Lung (tissue), 12 donors: Measurements from ENCODE around the gene INKA2. TPM values are rescaled to one million over a fixed set of nuclear protein-coding genes. Genes with fewer than 3 reads are reported as not detected.
A peak's percentile ranks its signal among the peaks of the same experiment; 100 is the strongest.

Experiments used
- ATAC-seq: fragments of 200-7000 bp; cut with Tn5 transposase; one replicate; pipeline ENCODE4 v1.9.1; 2020; ENCODE audit warnings: moderate number of reproducible peaks; ENCODE audit not compliant: insufficient read depth, low FRiP score
- DNase-seq, 3 donors: peaks; one replicate each; pipeline ENCODE4 v3.0.0-alpha.2; 2013 to 2017
- H3K27ac ChIP-seq, 2 donors: one replicate each; pipeline ENCODE4 v1.5.1; 2013; ENCODE audit warnings: mild to moderate bottlenecking in 2 of 2, moderate library complexity in 2 of 2, control low read depth in 1 of 2, inconsistent platforms in 1 of 2, low read depth in 1 of 2, low read length in 1 of 2
- H3K27me3 ChIP-seq, 3 donors: one replicate each; pipeline ENCODE4 v1.5.1; 2013; ENCODE audit warnings: low read length in 2 of 3; ENCODE audit not compliant: control insufficient read depth in 3 of 3, insufficient read depth in 3 of 3
- H3K36me3 ChIP-seq, 4 donors: one replicate each; pipeline ENCODE4 v1.5.1; 2013; ENCODE audit warnings: low read length in 4 of 4, mild to moderate bottlenecking in 1 of 4, moderate library complexity in 1 of 4; ENCODE audit not compliant: control insufficient read depth in 4 of 4, insufficient read depth in 4 of 4
- H3K4me1 ChIP-seq, 5 donors: one replicate each; pipeline ENCODE4 v1.5.1; 2013; ENCODE audit warnings: low read length in 5 of 5, mild to moderate bottlenecking in 2 of 5, moderate library complexity in 1 of 5; ENCODE audit not compliant: control insufficient read depth in 5 of 5, insufficient read depth in 5 of 5
- H3K4me3 ChIP-seq: one replicate; pipeline ENCODE4 v1.5.1; 2013; ENCODE audit warnings: mild to moderate bottlenecking, control low read depth, moderate library complexity
- H3K9ac ChIP-seq, 2 donors: one replicate each; pipeline ENCODE4 v1.5.1; 2013; ENCODE audit warnings: low read length in 2 of 2, control low read depth in 1 of 2; ENCODE audit not compliant: insufficient read depth in 1 of 2
- H3K9me3 ChIP-seq, 4 donors: one replicate each; pipeline ENCODE4 v1.5.1; 2013; ENCODE audit warnings: low read length in 3 of 4, mild to moderate bottlenecking in 1 of 4, moderate library complexity in 1 of 4; ENCODE audit not compliant: control insufficient read depth in 4 of 4, insufficient read depth in 3 of 4
- WGBS, 2 donors: extraction: QIAGEN DNeasy Blood & Tissue Kit; methylation state at CpG; one replicate each; pipeline ENCODE4 v1.1.7; 2013; 5-methylcytosine and 5-hydroxymethylcytosine counted together
- polyA plus RNA-seq, 2 donors: library from polyadenylated mRNA; stranded (reverse); fragments of 200-250 nt; gene quantifications; one replicate each; pipeline ENCODE4 v1.2.1, GENCODE V29; 2013
- total RNA-seq, 2 donors: library from RNA; depleted of rRNA in 1 of 2; stranded (reverse); fragments of >200 nt in 1 of 2; gene quantifications; one replicate each; pipeline ENCODE4 v1.2.1, GENCODE V29; 2014 to 2021
- TF ChIP-seq, protein P1 (sequence below): IDR thresholded peaks from 2 replicates; pipeline ENCODE4 v1.5.1; 2012; ENCODE audit warnings: mild to moderate bottlenecking; ENCODE audit errors: control extremely low read depth, extremely low read depth
- donor health status: control.
- donor health status: control.
- donor health status: Bipolar disorder and iron deficiency.
- donor health status: healthy.
- donor health status: DM: yes; HTN: yes; CAD: no.

Gene INKA2
- total and polyA plus RNA-seq, 4 donors: 2.3 to 12.5 (median 4.4) TPM

DNA sequence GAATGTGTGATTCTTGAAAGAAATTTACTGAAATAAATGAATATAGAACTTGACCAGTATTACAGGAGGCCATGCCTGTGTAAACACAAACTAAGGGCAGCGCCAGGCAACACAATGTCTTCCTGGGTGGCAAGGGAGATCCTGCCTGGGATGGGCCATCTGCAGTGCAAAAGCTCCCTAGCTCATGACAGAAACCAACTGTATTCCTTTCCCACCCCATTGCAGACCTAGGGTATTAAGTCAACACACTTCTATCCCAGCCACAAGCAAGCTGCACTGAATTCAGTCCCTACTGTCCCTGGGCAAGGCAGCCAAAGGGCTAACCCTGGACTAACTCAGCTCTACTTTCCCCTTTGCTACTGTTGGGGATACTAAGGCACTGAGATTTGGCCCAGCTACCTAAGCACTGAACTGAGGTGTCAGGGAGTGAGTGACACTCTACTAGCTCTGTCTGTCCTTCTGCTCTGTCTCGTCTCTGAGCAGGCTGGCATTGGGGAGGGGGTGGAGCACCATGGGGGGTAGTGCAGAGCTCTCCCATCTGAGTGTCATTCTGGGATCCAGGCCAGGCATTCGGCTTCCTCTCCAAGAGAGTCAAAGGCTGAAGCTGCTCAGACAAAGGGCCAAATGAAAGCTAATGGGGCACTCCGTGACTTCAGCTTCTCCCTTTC, 2.5 kb downstream of the INKA2 start:
- Histone ChIP-seq H3K27ac (peak overlapping the region in 1 of 2 donors; percentile 96), H3K9me3 (no peaks in the 10 kb centered on the region), H3K36me3 (no peaks in the 10 kb centered on the region), H3K4me3 (no peak overlapping the region), H3K9ac (no peak overlapping the region), H3K27me3 (peaks cover 0 to 18% (median 3%) of the 10 kb centered on the region in 3 donors), H3K4me1 (peaks cover 11 to 77% (median 30%) of the 10 kb centered on the region in 5 donors)
- ATAC-seq (no peak), DNase-seq (peak; percentile 90 to 93 (median 92))
- 55 to 63% methylated on average over 4 of the region's 4 CpGs for WGBS, 2 donors
- TF ChIP-seq, protein P1, sequence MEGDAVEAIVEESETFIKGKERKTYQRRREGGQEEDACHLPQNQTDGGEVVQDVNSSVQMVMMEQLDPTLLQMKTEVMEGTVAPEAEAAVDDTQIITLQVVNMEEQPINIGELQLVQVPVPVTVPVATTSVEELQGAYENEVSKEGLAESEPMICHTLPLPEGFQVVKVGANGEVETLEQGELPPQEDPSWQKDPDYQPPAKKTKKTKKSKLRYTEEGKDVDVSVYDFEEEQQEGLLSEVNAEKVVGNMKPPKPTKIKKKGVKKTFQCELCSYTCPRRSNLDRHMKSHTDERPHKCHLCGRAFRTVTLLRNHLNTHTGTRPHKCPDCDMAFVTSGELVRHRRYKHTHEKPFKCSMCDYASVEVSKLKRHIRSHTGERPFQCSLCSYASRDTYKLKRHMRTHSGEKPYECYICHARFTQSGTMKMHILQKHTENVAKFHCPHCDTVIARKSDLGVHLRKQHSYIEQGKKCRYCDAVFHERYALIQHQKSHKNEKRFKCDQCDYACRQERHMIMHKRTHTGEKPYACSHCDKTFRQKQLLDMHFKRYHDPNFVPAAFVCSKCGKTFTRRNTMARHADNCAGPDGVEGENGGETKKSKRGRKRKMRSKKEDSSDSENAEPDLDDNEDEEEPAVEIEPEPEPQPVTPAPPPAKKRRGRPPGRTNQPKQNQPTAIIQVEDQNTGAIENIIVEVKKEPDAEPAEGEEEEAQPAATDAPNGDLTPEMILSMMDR: no peak

- no peak overlapping the region for H3K9ac ChIP-seq
- DNase-seq: peak; percentile 85 to 92 (median 89)
- TF ChIP-seq, protein P1: no peak
Observed at GRCh38 chr1:111735858-111736544, 3.2 kb downstream of the INKA2 start.

GRCh38 chr1:111735321-111735720, 3.9 kb downstream of the INKA2 start:
- Histone ChIP-seq H3K4me3 (no peak overlapping the region), H3K27me3 (peaks cover 0 to 8% (median 0%) of the 10 kb centered on the region in 3 donors), H3K27ac (no peak overlapping the region), H3K4me1 (peaks cover 15 to 74% (median 28%) of the 10 kb centered on the region in 5 donors), H3K36me3 (no peaks in the 10 kb centered on the region), H3K9me3 (no peaks in the 10 kb centered on the region), H3K9ac (no peak overlapping the region)
- no peak for ATAC-seq
- 92% methylated on average over 4 of the region's 4 CpGs for WGBS, 2 donors
- DNase-seq: peak in 1 of 3 donors; percentile 23
- TF ChIP-seq, protein P1: no peak

More at GRCh38 chr1:111735858-111736544, 3.2 kb downstream of the INKA2 start:
- Histone ChIP-seq H3K4me3 (no peak overlapping the region), H3K27me3 (peaks cover 0 to 12% (median 1%) of the 10 kb centered on the region in 3 donors), H3K27ac (peak overlapping the region in 1 of 2 donors; percentile 6), H3K36me3 (no peaks in the 10 kb centered on the region), H3K4me1 (peaks cover 11 to 77% (median 30%) of the 10 kb centered on the region in 5 donors), H3K9me3 (no peaks in the 10 kb centered on the region)
- no peak for ATAC-seq
- WGBS, 2 donors: 81 to 84% methylated on average over 8 of the region's 8 CpGs
